LoVo (cell line): ENCODE measurements around the gene GOLGA8O.
"Not testable (repeated sequence)": the region's sequence is repeated elsewhere in the genome, so short reads cannot be mapped to it uniquely, and the experiment has no call there.

Experiments
- DNase-seq: peaks from one replicate; pipeline ENCODE4 v3.0.0-alpha.2; 2016; ENCODE audit warnings: low spot score

The GOLGA8O gene, protein sequence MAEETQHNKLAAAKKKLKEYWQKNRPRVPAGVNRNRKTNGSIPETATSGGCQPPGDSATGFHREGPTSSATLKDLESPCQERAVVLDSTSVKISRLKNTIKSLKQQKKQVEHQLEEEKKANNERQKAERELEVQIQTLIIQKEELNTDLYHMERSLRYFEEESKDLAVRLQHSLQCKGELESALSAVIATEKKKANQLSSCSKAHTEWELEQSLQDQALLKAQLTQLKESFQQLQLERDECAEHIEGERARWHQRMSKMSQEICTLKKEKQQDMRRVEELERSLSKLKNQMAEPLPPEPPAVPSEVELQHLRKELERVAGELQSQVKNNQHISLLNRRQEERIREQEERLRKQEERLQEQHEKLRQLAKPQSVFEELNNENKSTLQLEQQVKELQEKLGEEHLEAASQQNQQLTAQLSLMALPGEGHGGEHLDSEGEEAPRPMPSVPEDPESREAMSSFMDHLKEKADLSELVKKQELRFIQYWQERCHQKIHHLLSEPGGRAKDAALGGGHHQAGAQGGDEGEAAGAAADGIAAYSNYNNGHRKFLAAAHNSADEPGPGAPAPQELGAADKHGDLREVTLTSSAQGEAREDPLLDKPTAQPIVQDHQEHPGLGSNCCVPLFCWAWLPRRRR

DNA sequence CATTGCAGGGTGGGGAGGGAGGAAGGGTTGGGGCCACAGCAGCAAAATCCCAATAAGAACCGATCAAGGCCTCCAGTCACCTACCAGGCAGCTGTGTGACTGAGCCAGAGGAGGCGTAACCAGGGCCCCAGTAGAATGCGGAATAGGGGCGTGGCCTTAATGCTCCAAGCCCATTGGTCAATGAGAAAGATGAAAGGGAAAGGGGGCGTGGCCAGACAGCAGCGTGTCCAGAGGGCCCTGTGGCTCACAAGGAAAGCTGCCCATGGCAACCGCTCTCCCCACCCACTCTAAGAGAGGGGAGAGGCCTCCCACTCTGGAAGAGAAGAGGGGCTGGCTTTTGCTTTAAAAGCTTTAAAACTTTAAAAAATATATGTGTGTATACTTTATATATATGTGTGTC lies at the start of gene GOLGA8O:
TSS of gene GOLGA8O (minus strand) at position 101 of the 400 bp plus-strand sequence. CDS start at position 3, 98 bp downstream.
- DNase-seq, result not testable (repeated sequence)

DNA sequence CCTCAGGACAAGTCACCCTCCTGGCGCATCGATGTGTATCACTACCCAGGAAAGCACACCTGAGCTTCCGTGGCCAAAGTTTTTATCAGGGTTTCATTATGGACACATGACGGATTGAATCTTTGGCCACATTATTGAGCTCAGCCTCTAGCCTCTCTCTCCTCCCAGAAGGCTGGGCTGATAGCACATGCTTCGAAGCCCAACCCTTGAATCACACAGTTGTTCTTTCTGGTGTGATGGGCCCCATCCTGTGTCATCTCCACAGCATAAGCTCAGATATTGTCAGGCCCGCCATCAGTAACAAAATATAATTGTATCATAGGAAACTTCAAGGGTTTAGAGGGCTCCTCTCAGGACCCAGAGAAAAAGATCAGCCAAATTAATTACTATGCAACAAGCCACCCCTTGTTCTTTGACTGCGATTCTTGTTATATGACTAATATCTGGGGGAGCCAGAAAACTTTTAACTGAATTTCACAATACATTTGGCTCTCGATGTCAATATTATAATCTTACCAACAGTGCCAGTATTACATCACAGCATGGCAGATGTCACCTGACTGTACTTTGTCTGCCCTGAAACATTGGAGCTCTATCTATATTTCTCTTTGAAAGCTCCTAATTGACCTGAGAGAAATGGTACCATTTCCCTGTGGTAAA lies 48.8 kb upstream of the GOLGA8O start:
- DNase-seq, result not testable (repeated sequence)

DNA sequence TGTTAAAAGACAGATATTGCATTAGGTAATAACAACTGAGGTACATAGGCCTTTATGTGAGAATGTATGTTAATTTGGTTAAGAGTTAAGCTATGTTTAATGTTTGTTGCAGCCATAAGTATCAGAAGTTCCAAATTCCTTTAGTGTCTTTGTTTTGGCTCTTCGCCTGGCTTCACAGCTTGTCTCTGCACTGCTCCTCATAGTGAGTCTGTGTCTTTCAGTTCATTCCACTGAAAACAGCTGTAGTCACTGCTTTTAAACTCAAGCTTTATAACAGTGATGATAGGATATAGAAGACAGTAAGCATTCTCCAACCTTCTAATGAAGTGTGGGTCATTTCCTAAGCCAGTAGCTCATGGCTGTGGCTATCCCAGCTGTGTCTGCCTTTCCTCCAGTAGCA lies 47.5 kb upstream of the GOLGA8O start:
- not testable (repeated sequence) for DNase-seq

DNA sequence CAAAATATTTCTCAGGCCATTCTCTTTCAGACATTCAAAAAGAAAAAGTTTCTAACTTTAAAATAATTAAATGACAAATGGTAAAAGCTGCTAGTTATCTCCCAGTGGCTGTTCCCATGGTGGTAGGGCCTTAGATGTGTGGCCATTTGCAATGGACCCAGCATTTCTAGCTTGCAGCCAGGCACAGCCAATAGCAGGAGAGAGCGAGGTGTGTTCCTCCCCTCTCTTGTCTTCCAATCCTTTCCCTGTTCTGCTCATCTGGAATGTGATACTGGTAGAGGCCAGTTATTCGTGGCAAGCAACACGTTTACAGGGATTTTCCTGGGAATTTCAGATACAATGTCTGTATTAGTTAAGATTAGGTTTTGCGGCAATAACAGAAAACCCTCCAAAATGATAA lies 37.3 kb upstream of the GOLGA8O start:
- not testable (repeated sequence) for DNase-seq

DNA sequence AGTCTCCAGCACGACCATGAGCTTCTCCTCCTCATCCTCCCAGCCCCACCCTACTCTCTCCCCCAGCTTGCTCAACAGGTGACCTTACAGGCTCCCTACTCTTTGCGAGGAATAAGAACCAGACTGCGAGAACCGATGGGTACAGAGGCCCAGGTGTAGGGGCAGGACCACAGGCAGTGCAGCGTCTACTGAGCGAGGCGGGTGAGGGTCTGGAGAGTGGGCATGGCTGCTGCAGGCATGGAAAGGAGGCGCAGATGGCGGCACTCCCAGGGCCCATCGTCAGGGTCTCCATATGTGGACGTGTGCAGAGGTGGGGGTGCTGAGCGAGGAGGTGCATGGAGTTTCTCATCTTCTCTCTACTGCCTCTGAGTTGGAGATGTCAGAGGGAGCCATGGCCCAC lies 31.0 kb upstream of the GOLGA8O start:
- not testable (repeated sequence) for DNase-seq

DNA sequence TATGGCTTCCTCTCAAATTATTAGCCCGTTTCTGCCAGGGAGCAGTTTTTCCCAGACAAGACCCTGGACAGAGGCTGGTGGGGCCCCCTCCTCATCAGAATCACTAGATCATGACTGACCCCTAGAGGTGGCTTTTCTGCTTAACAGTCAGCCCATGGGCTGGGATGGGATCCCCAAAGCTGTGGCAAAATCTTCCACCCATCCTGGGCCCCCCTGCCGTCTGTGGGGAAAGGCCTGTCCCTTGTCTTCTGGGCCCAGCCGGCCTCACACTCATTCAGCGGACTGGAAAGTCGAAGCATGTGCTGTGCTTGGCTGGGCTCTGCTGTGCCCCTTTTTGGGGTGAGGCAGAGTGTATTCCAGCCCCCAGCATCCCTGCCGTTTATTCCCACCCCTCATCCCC lies 27.9 kb upstream of the GOLGA8O start:
- DNase-seq, result not testable (repeated sequence)

DNA sequence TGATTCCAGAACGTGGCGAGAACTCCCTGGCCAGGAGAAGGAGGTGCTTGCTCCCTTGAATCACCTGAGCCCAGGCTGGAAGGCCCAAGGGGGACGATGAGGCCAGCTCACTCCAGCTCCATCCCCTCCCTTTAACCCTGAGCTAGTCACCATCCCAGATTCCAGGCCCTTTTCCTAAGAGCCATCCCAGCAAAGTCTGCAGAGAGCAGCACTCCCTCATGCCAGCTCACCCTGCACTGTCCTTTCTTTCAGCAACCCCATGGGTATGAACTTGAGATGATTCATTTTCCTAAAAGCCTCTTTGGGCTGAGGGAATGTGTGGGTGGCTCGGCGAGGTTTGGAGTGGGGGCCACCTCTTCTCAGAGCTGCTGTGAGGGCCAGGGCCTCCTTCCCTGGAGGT lies 26.2 kb upstream of the GOLGA8O start:
- DNase-seq, result not testable (repeated sequence)

DNA sequence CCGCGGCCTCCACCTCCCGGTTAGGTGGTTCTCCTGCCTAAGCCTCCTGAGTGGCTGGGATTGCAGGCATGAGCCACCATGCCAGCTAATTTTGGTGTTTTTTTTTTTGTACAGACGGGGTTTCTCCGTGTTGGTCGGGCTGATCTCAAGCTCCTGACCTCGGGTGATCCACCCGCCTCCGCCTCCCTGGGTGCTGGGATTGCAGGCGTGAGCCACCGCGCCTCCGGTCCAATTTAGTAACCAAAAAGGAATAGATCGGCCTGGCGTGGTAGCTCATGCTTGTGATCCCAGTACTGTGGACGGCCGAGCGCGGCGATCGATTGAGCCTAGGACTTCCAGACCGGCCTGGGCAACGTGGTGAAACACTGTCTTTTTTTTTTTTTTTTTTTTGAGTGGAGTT lies 12.6 kb upstream of the GOLGA8O start:
- DNase-seq, result not testable (repeated sequence)

DNA sequence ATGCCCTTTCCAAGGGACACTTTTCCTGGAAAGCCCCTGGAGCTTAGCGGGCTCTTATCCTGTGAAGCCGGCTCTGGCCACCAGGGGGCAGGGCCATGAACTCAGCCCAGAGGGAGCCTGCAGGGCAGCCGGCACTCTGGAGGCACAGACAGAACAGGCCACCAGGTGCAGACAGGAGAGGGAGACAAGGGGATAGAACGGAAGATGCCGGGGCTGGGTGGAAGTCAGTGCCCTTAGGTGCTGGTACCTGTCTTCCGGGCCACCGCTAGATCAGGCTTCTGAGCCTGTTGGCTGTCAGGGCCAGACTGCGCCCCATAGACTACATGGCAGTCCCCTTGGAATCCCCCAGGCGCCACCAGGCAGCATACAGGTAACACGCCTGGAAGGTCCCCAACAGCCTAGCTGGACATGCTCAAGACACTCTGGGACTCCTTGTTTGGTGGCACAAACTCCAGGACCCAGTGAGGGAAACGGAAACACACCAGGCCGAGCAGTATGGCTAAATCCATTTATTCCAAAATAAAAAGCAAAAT lies 14.9 kb downstream of the GOLGA8O start:
- DNase-seq, result not testable (repeated sequence)

DNA sequence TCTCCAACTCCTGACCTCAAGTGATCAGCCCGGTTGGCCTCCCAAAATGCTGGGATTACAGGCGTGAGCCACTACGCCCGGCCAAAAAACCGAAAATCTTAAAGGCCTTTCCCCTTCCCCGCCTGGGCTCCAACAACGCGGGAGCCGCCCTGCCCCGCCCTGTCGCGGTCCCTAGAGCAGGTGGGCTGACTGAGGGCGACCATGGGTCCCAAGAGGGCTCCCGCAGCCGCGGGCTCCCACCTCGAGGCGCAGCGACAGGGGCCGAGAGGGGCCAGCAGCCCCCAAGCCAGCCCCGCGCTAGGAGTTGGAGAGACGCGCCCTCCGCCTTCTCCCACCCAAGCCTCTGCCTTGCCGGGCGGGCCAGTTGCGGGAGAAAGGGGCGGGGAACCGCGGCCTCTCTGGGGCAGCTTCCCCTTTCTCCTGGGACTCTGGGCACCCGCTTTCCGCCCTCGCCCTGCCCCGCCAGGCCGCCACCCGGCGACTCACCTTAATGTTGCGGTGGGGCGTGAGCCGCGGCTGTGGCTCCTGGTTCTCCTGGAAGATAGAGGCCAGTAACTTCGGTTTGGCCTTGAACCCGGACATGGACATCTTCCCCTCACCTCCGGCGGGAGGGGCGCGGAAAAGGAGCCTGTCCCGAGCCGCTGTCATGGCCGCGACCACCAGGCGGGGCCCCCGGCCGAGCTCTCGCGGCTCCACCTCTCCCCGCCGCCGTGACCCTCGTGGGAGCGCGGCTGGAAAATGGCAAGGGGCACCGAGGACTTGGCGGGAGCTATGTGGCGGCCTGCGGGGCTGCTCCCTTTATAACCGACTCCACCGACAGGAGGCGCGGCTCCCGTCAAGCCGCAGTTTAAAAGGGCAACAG lies 21.1 kb downstream of the GOLGA8O start:
- not testable (repeated sequence) for DNase-seq

DNA sequence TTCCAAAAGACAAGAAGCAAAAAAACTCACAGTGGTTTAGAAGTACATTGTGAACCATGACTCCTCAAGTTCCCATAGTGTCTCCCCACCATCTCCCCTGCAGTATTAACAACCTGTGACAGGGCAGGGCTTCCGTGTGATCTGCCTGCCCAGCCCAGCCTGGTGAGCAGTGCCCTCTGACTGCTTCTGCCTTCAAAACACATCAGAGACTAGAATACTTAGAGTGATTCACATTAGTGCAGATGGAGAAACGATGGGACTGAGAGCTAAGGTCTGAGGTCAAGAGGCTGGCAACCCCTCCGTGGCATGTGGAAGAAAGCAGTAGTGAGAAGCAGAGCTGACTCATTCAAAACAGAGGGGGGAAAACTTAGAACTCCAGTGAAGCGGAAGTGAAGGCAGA lies 27.8 kb downstream of the GOLGA8O start:
- DNase-seq, result not testable (repeated sequence)

DNA sequence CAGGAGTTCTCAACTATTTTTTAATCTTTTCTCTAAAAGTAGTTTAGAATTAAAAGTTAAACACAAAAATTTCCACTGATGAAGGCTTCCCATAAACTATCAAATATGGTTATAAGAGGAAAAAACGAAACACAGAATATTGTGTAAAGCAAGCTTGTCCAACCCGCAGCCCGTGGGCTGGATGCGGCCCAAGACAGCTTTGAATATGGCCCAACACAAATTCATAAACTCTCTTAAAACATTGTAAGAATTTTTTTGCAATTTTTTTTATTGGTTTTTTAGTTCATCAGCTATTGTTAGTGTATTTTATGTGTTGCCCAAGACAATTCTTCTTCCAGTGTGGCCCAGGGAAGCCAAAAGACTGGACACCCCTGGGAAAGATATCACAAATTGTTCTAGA lies 28.9 kb downstream of the GOLGA8O start:
- DNase-seq, result not testable (repeated sequence)

DNA sequence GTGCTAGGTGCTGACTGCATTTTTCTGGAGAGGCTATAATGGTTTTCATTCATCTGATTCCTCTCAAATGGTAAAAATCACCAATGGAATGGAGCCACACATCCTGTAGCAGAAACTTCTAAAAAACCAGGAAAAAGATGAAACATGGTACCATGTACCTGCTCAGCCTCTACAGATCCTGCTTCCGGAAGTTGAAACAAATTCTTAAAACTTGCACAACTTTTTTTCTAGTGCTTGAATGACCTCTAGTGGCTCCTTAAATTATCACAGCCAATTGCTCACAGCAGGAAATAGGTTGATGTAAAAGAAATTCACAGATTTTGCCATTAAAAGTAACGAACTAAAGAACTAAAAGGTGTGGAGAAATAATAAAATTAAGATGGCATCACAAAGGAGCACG lies 47.5 kb downstream of the GOLGA8O start:
- DNase-seq, result not testable (repeated sequence)

DNA sequence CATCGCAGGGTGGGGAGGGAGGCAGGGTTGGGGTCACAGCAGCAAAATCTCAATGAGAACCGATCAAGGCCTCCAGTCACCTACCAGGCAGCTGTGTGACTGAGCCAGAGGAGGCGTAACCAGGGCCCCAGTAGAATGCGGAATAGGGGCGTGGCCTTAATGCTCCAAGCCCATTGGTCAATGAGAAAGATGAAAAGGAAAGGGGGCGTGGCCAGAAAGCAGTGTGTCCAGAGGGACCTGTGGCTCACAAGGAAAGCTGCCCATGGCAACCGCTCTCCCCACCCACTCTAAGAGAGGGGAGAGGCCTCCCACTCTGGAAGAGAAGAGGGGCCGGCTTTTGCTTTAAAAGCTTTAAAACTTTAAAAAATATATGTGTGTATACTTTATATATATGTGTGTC lies 52.2 kb downstream of the GOLGA8O start, which contains the start of gene GOLGA8K:
TSS of gene GOLGA8K (minus strand) at position 101 of the 400 bp plus-strand sequence. CDS start at position 3, 98 bp downstream.
- DNase-seq, result not testable (repeated sequence)

DNA sequence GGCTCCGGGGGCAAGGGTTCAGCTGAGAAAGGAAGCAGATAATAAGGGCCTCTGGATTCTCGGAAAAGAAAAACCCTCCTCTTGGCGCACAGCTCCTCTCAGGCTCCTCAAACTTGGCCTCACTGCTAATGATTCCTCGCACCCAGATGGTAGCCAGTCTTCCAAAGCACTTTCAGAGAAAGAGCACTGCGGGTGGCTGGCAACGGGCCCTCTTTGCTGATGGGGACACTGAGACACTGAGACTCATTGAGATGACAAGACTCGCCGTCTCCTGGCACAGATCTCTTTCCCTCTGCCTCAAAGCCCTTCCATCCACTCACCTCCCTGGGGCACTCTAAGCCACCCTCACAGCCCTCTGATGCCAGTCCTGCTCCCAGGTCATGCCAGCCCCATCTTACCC lies 58.9 kb downstream of the GOLGA8O start:
- not testable (repeated sequence) for DNase-seq
